Osteoblast (primary cell): Measurements from ENCODE around the gene MICB. TPM values are rescaled to one million over a fixed set of nuclear protein-coding genes. Genes with fewer than 3 reads are reported as not detected.

Experiments used
- DNase-seq: peaks from one replicate; pipeline ENCODE4 v3.0.0; 2011; ENCODE audit warnings: low spot score, mixed read lengths; ENCODE audit not compliant: insufficient read length; ENCODE audit errors: missing footprints
- H2AFZ ChIP-seq: 2 replicates; pipeline ENCODE4 v1.6.0; 2011; ENCODE audit warnings: mild to moderate bottlenecking, low read length
- H3K27ac ChIP-seq: 2 replicates; pipeline ENCODE4 v1.5.1; 2011; ENCODE audit warnings: mild to moderate bottlenecking, low read depth, low read length, moderate library complexity
- H3K27me3 ChIP-seq: 2 replicates; pipeline ENCODE4 v1.6.0; 2012; ENCODE audit warnings: mild to moderate bottlenecking, control low read depth, inconsistent platforms, low read length, moderate library complexity; ENCODE audit not compliant: insufficient read depth
- H3K36me3 ChIP-seq: 2 replicates; pipeline ENCODE4 v1.5.1; 2011; ENCODE audit warnings: mild to moderate bottlenecking, low read length, control low read depth, moderate library complexity; ENCODE audit not compliant: insufficient read depth
- H3K4me1 ChIP-seq: 2 replicates; pipeline ENCODE4 v1.5.1; 2011; ENCODE audit warnings: mild to moderate bottlenecking, low read length, control low read depth, moderate library complexity; ENCODE audit not compliant: insufficient read depth
- H3K4me2 ChIP-seq: 2 replicates; pipeline ENCODE4 v1.6.0; 2011; ENCODE audit warnings: mild to moderate bottlenecking, low read length; ENCODE audit not compliant: insufficient read depth
- H3K4me3 ChIP-seq: fragments of 200-600 bp; sonication (generic); 3 replicates; pipeline ENCODE4 v1.5.1; 2012; ENCODE audit warnings: mild to moderate bottlenecking, low read length, inconsistent platforms; ENCODE audit not compliant: insufficient read depth
- H3K79me2 ChIP-seq: 2 replicates; pipeline ENCODE4 v1.6.0; 2012; ENCODE audit warnings: mild to moderate bottlenecking, low read length, control low read depth, inconsistent platforms; ENCODE audit not compliant: insufficient read depth
- H3K9me3 ChIP-seq: 2 replicates; pipeline ENCODE4 v1.5.1; 2011; ENCODE audit warnings: low read depth, low read length, control low read depth
- H4K20me1 ChIP-seq: 2 replicates; pipeline ENCODE4 v1.6.0; 2012; ENCODE audit warnings: mild to moderate bottlenecking, low read length, control low read depth; ENCODE audit not compliant: insufficient read depth
- CTCF ChIP-seq: IDR thresholded peaks from 2 replicates; pipeline ENCODE4 v1.5.1; 2011; ENCODE audit warnings: mild to moderate bottlenecking, low read depth, low read length, moderate library complexity; ENCODE audit errors: extremely low read depth
- total RNA-seq: library from RNA; depleted of rRNA; stranded (reverse); fragments of >200 nt; gene quantifications from 2 replicates; pipeline ENCODE4 v1.2.3, GENCODE V29; 2012

Gene MICB
- total RNA-seq, 1 donor: 14.1 TPM

- Histone ChIP-seq H3K4me2 (no peak overlapping the region), H2AFZ (no peak overlapping the region), H3K36me3 (no peaks in the 10 kb centered on the region), H3K27me3 (peaks cover 6% of the 10 kb centered on the region), H3K9me3 (no peaks in the 10 kb centered on the region), H3K4me3 (no peak overlapping the region), H4K20me1 (no peaks in the 10 kb centered on the region), H3K27ac (no peak overlapping the region), H3K79me2 (no peaks in the 10 kb centered on the region), H3K4me1 (peaks cover 18% of the 10 kb centered on the region)
- TF ChIP-seq CTCF: no peak
- DNase-seq: no peak
Measured at GRCh38 chr6:31472259-31472658, 25.7 kb upstream of the MICB start.

GRCh38 chr6:31473244-31473643 lies 24.7 kb upstream of the MICB start:
- TF ChIP-seq CTCF: no peak
- DNase-seq: no peak
- H3K9me3 ChIP-seq: no peaks in the 10 kb centered on the region

GRCh38 chr6:31473780-31474761 lies 23.9 kb upstream of the MICB start:
- Histone ChIP-seq H3K9me3 (no peaks in the 10 kb centered on the region), H3K79me2 (no peaks in the 10 kb centered on the region), H2AFZ (peak overlapping the region; percentile 50), H3K27ac (peak overlapping the region; percentile 42), H4K20me1 (no peaks in the 10 kb centered on the region), H3K4me3 (no peak overlapping the region), H3K27me3 (peaks cover 14% of the 10 kb centered on the region), H3K36me3 (no peaks in the 10 kb centered on the region), H3K4me1 (peaks cover 18% of the 10 kb centered on the region), H3K4me2 (peak overlapping the region; percentile 46)
- peak; percentile 92 for DNase-seq
- TF ChIP-seq CTCF: no peak

More at GRCh38 chr6:31473244-31473643, 24.7 kb upstream of the MICB start:
- H3K79me2 ChIP-seq: no peaks in the 10 kb centered on the region
- H3K36me3 ChIP-seq: no peaks in the 10 kb centered on the region
- peaks cover 18% of the 10 kb centered on the region for H3K4me1 ChIP-seq
- no peaks in the 10 kb centered on the region for H4K20me1 ChIP-seq
- H3K4me2 ChIP-seq: no peak overlapping the region
- no peak overlapping the region for H3K4me3 ChIP-seq
- H3K27ac ChIP-seq: no peak overlapping the region
- H3K27me3 ChIP-seq: peaks cover 6% of the 10 kb centered on the region
- no peak overlapping the region for H2AFZ ChIP-seq

- peak; percentile 80 for DNase-seq
Measured at GRCh38 chr6:31474871-31475286, 23.1 kb upstream of the MICB start.

More at GRCh38 chr6:31474871-31475286, 23.1 kb upstream of the MICB start:
- Histone ChIP-seq H3K36me3 (no peaks in the 10 kb centered on the region), H3K4me2 (peak overlapping the region; percentile 46), H3K4me3 (no peak overlapping the region), H2AFZ (no peak overlapping the region), H3K79me2 (no peaks in the 10 kb centered on the region), H4K20me1 (no peaks in the 10 kb centered on the region), H3K27me3 (peaks cover 12% of the 10 kb centered on the region), H3K9me3 (no peaks in the 10 kb centered on the region), H3K4me1 (peaks cover 18% of the 10 kb centered on the region), H3K27ac (no peak overlapping the region)
- peak; percentile 31 for TF ChIP-seq CTCF
